GM12892 (cell line): Measurements from ENCODE around the gene DNAJC10.
A peak's percentile ranks its signal among the peaks of the same experiment; 100 is the strongest.
"Not testable (repeated sequence)": the region's sequence is repeated elsewhere in the genome, so short reads cannot be mapped to it uniquely, and the experiment has no call there.

ENCODE experiments used
- DNase-seq: peaks from one replicate; pipeline ENCODE4 v3.0.0; 2011; ENCODE audit not compliant: insufficient read length
- FAIRE-seq: peaks from 2 replicates; lab custom pipeline; 2011; peaks lifted over from hg19 to GRCh38; lab: Jason Lieb, UNC
- POLR2A ChIP-seq: IDR thresholded peaks from 2 replicates; pipeline ENCODE4 v1.6.1; 2011; ENCODE audit warnings: low read depth, low read length, control low read depth
- POLR2AphosphoS5 ChIP-seq: IDR thresholded peaks from 2 replicates; pipeline ENCODE4 v1.6.1; 2011; ENCODE audit warnings: low read depth, low read length, control low read depth
- TAF1 ChIP-seq: IDR thresholded peaks from 2 replicates; pipeline ENCODE4 v1.6.1; 2011; ENCODE audit warnings: low read depth, mild to moderate bottlenecking, control low read depth, low read length, borderline replicate concordance

The DNAJC10 gene

DNA sequence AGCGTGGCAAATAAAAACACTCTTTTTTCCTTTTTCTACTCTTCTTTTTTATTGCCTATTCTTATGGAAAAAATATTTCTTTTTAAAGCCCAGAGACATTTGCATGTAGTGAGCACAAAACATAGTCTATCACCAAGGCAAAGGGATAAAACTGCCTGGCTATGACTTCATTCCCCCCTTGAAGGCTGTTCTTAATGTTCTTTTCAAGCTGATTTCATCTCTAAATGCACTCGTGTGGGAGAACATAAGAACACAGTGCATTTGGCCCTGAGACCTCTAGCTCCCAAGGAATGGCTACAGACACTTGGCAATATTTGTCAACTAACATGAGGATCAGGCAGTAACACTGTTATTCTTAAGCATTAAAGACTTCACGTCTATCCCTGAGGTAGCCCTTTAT is 17.4 kb upstream of the DNAJC10 start:
- no peak for FAIRE-seq
- TF ChIP-seq TAF1 (no peak), POLR2AphosphoS5 (no peak)
- no peak for DNase-seq

GRCh38 chr2:182705761-182706160 is 10.3 kb upstream of the DNAJC10 start:
- FAIRE-seq (no peak), DNase-seq (no peak)
- TF ChIP-seq POLR2AphosphoS5 = no peak
- TF ChIP-seq POLR2A = no peak
- TF ChIP-seq TAF1 = no peak

DNA sequence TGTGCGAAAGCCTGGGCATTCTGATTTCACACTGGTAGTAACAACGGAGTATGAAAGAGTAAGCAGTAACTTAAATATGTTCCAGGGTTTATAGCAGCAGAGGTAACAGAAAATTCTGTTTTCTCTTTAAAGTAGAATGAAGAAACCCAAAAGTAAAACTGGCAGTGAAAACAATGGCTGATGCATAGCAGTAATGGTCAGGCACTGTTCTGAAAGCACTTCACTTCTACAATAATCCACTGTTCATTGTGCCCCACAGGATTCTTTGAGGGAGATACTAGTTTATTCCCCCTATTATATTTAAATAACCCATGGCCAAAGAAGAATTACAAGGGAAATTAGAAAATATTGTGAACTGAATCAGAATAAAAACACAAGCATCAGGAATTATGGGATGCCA is 9.3 kb upstream of the DNAJC10 start:
- DNase-seq (no peak), FAIRE-seq (no peak)
- no peak for TF ChIP-seq POLR2A
- TF ChIP-seq POLR2AphosphoS5 = no peak
- TF ChIP-seq TAF1 = no peak

DNA sequence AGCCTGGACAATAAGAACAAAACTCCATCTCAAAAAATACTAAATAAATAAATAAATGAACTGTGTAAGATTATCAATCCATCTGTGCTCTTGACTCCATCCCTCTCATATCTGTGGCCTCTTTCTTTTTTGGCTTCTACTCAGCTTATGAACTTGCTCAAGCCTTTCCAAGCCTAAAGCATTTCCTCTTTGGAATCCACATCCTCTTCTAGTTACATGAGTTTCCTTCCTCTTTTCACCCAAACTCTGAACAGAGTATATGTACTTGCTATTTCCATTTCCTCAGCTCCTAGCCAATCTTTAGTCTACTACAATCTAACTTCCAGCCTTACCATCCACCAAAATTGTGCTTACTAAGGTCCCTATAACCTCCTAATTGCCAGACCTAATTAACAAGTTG is 2.5 kb upstream of the DNAJC10 start:
- no peak for FAIRE-seq
- TF ChIP-seq POLR2A = no peak
- TF ChIP-seq TAF1 = no peak
- TF ChIP-seq POLR2AphosphoS5 = no peak
- DNase-seq = no peak

DNA sequence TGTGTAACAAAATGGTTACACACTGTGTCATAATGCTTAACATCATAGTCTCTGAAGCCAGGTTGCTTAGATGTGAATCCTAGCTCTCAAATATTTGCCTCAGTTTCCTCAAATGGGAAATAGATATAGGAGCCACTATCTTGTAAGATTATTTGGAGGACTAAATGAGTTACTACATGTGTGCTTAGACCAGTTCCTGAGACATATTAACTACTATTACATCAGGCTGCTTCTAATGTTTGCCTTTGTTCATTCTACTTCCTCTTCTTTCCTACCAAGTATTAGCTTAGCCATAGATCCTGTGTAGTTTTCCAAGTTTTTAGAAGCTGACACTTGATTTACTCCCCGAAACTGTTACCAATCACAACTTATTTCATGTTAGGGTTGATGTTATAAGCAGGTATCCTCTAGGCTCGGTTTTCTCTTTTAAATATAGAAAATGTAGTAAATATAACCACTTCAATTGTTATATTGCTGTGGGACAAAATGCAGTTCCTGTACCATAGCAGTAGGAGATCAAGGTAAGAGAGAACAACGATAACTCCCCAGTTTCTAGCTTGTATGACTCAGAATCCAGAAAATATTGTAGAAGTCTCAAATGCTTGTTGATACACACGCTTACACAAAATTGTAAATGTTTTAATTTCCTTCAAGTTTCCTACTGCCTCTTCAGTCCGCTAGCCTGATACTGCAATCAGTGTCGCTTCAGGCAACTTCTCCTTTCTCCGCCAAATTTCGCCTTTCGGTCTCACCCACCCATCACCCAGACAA is 751 bp upstream of the DNAJC10 start:
- no peak for TF ChIP-seq TAF1
- TF ChIP-seq POLR2A = no peak
- TF ChIP-seq POLR2AphosphoS5 = no peak
- FAIRE-seq = peak; percentile 5
- DNase-seq = no peak

- DNase-seq = no peak
- no peak for FAIRE-seq
- TF ChIP-seq POLR2A = no peak
- no peak for TF ChIP-seq POLR2AphosphoS5
- TF ChIP-seq TAF1 = no peak
Measured at GRCh38 chr2:182716650-182716979, 558 bp downstream of the DNAJC10 start.

DNA sequence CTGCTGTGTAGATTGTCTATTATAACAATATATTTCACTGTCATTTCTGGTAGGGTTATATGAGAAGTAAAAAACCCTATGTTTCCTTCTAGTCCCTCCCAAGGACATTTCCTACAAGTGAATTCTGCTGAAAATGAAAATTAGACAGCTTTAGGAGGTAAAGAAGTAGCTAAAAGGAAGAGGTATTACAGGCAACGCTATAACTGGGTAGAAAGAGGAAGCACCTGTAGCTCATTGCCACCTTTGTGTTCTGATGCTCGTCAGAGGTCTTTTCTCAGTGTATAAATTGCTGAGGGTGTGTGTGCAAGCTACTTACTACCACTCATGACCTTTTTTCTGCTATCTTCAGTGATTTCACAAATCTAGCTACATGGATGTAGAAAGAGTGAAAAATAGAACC is 1.4 kb downstream of the DNAJC10 start:
- FAIRE-seq (peak; percentile 83), DNase-seq (peak; percentile 9)
- TF ChIP-seq TAF1 = no peak
- no peak for TF ChIP-seq POLR2A
- no peak for TF ChIP-seq POLR2AphosphoS5

DNA sequence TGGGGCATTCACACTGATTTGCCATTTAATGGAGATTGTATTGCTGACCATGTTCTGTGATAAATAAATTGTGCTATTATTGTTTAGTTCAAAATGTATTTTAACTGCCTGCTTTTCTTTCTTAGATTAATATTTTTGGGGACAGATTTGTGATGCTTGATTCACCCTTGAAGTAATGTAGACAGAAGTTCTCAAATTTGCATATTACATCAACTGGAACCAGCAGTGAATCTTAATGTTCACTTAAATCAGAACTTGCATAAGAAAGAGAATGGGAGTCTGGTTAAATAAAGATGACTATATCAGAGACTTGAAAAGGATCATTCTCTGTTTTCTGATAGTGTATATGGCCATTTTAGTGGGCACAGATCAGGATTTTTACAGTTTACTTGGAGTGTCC is 1.8 kb downstream of the DNAJC10 start:
- DNase-seq (no peak), FAIRE-seq (no peak)
- TF ChIP-seq POLR2AphosphoS5 = no peak
- no peak for TF ChIP-seq TAF1

GRCh38 chr2:182718459-182718858 is 2.4 kb downstream of the DNAJC10 start:
- DNase-seq = no peak
- FAIRE-seq = no peak
- TF ChIP-seq POLR2A (no peak), POLR2AphosphoS5 (no peak), TAF1 (no peak)

DNA sequence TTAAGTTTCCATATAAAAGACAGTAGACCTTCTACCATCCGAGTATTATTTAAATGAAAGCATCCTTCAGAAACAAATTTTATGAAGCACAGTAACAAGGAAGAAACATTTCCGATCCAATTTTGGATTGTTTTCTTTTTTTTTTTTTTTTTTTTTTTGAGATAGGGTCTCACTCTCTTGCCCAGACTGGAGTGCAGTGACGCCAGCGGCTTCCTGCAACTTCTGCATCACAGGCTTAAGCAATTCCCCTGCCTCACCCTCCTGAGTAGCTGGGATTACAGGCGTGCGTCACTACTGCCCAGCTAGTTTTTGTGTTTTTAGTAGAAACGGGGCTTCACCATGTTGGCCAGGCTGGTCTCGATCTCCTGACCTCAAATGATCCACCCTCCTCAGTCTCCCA is 3.1 kb downstream of the DNAJC10 start:
- FAIRE-seq, DNase-seq: not testable (repeated sequence)

GRCh38 chr2:182724656-182725055 is 8.6 kb downstream of the DNAJC10 start:
- DNase-seq = no peak
- TF ChIP-seq POLR2A (no peak), TAF1 (no peak), POLR2AphosphoS5 (no peak)
- FAIRE-seq = no peak

GRCh38 chr2:182726473-182726872 is 10.4 kb downstream of the DNAJC10 start:
- TF ChIP-seq POLR2A (no peak), POLR2AphosphoS5 (no peak), TAF1 (no peak)
- DNase-seq (no peak), FAIRE-seq (peak; percentile 83)

DNA sequence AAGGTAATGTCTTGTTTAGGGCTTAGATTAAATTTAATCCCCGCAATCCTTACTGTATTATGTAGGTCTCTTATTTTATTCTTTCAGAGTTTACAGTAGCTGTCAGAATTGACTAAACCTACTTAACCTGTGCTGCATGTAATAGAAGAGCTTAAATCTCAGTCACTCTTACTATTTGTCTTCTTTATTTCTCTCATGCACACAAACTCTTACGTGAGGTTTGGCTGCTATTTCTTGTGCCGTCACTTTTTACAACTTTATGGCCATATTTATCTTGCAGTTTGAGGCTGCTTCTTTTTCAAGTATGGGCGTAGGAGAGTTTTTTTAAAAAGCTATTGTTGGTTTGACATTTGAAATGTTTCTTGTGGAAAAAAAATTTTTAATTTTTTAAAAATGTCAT is 12.0 kb downstream of the DNAJC10 start:
- TF ChIP-seq TAF1 (no peak), POLR2A (no peak), POLR2AphosphoS5 (no peak)
- peak; percentile 77 for FAIRE-seq
- DNase-seq = no peak

- FAIRE-seq (no peak), DNase-seq (no peak)
- TF ChIP-seq POLR2AphosphoS5 = no peak
- no peak for TF ChIP-seq POLR2A
- no peak for TF ChIP-seq TAF1
Measured at GRCh38 chr2:182729710-182730339, 13.8 kb downstream of the DNAJC10 start.
